H7 (cell line): ENCODE measurements around the gene PCNT. TPM values are rescaled to one million over a fixed set of nuclear protein-coding genes. Genes with fewer than 3 reads are reported as not detected.

Experiments
- DNase-seq: peaks from one replicate; pipeline ENCODE4 v3.0.0; 2012
- H3K27me3 ChIP-seq: 2 replicates; pipeline ENCODE4 v1.6.0; 2011; ENCODE audit warnings: mild to moderate bottlenecking, low read length; ENCODE audit not compliant: control insufficient read depth, insufficient read depth
- H3K36me3 ChIP-seq: replicated peaks from 2 replicates; pipeline ENCODE4 v1.5.1; 2011; ENCODE audit warnings: low read length; ENCODE audit not compliant: control insufficient read depth, insufficient read depth
- H3K4me3 ChIP-seq: 2 replicates; pipeline ENCODE4 v1.5.1; 2011; ENCODE audit warnings: low read depth, mild to moderate bottlenecking, control low read depth, low read length, moderate library complexity; ENCODE audit not compliant: insufficient read depth
- total RNA-seq: library from RNA; depleted of rRNA; stranded (reverse); fragments of >200 nt; shearing (Covaris generic); gene quantifications from 2 replicates; pipeline ENCODE4 v1.2.3, GENCODE V29; 2014

The PCNT gene
- total RNA-seq, 1 experiment from 2014 or later = 20.7 TPM

DNA sequence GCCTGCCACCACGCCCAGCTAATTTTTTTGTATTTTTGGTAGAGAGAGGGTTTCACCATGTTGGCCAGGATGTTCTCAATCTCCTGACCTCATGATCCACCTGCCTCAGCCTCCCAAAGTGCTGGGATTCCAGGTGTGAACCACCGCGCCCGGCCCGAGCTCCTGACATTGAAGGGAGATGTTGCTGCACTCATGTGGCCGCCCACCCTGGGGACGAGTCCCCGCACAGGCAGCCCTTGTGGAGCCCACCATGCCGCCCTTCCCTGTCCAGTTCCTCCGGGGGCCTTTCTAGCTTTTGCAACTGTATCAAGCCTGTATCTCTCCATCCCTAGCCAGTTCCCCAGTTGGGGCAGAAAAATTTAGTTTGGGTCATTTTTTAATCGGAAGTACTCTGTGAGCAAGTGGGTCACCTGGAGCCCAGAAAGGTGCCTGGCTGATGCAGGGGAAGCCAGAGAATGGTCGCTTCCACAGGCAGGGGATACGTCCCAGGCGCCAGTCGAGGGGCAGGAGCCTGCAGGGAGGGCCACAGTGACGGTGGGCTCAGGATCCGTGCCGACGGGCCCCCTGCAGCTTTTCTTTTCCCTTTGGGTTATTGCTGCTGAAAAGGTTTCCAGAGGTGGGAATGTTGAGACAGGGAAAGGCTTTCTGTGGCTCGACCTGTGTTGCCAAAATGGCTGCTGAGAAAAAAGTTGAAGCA, 20.4 kb downstream of the PCNT start:
- no peaks in the 10 kb centered on the region for H3K27me3 ChIP-seq
- H3K4me3 ChIP-seq = no peak overlapping the region
- peaks cover 13% of the 10 kb centered on the region for H3K36me3 ChIP-seq
- peak; percentile 43 for DNase-seq

DNA sequence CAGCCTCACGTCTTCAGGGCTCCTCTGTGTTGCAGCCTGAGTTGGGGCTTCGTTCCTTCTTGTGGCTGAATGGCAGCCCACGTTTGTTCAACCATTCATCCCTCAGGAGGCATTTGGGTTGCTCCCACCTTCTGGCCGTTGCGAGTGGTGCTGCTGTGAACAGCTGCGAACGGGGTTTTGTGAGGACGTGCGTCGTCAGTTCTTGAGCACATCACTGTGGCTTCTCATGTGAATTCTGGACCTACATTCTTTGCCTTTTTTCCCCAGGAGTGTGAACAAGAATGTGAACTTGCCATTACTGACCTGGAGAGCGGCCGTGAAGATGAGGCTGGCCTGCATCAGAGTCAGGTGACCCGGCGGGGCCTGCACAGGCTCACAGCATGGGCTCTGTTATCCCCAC, 21.9 kb downstream of the PCNT start:
- peak; percentile 36 for DNase-seq
- no peak overlapping the region for H3K4me3 ChIP-seq
- H3K27me3 ChIP-seq = no peaks in the 10 kb centered on the region
- peaks cover 11% of the 10 kb centered on the region for H3K36me3 ChIP-seq

DNA sequence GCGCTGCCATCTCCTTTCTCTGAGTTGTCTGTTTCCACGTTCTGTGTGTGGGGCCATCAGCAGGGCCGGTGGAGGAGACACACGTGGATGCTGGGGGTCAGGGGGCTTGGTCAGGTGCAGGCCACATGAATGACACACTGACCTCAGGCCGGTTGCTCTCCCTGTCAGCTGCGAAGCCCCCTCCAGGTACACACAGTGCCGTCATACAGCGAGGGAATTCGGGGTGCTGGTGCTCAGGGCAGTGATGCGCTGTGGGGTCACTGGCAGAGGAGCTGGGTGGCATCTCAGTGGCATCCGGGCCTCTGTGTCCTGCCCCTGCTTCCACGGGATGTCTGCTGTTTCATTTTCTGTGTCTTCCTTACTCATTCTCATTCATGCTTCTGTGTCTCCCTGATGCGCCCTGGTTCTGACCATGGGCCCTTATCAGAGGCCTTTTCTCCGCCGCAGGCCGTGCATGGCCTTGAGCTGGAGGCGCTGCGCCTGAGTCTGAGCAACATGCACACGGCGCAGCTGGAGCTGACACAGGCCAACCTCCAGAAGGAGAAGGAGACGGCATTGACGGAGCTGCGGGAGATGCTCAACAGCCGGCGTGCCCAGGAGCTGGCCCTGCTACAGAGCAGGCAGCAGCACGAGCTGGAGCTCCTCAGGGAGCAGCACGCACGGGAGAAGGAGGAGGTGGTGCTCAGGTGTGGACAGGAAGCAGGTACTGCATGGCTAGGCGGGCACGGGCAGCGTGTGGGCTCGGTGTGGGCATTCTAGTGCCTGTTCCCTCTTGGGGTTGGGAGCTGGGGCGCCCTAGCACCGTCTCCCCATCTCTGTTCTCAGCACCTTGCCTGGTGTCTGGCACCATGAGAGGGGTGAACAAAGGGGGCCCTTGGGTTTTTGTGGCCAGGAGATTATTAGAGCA, 22.6 kb downstream of the PCNT start:
- DNase-seq = peak; percentile 25
- Histone ChIP-seq H3K27me3 (no peaks in the 10 kb centered on the region), H3K36me3 (peaks cover 15% of the 10 kb centered on the region), H3K4me3 (no peak overlapping the region)

- no peak for DNase-seq
- no peaks in the 10 kb centered on the region for H3K27me3 ChIP-seq
- no peak overlapping the region for H3K4me3 ChIP-seq
- peaks cover 18% of the 10 kb centered on the region for H3K36me3 ChIP-seq
Measured at GRCh38 chr21:46347203-46347550, 23.2 kb downstream of the PCNT start.

- no peaks in the 10 kb centered on the region for H3K27me3 ChIP-seq
- no peak overlapping the region for H3K4me3 ChIP-seq
- peaks cover 19% of the 10 kb centered on the region for H3K36me3 ChIP-seq
- DNase-seq = peak; percentile 63
Measured at GRCh38 chr21:46347791-46348381, 23.9 kb downstream of the PCNT start.

DNA sequence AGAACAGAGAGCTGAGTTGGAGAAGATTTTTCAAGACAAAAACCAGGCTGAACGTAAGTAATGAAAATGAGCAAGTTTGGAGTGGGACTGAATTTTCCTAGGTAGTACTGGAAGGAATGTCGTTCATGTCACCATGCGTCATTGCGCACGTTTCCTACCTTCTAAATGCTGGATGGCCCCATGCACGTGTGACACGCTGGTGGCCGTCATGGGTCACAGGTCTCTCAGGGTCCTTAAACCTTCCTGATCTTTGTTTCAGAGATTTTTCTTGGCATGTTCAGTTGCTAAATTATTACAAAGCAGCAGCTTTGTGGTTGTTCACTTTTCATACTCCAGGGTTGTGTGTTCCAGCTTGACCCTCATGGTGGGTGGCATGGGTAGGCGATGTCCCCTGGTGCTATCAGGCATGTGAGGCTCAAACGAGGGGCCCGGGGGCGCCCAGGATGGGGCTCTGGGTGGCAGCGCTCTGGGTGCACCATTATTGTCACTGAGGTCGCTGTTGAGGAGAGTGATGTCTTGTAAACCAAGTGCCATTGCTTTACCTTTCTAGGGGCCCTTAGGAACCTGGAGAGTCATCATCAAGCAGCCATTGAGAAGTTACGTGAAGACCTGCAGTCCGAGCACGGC, 25.3 kb downstream of the PCNT start:
- DNase-seq = no peak
- Histone ChIP-seq H3K4me3 (no peak overlapping the region), H3K36me3 (peaks cover 23% of the 10 kb centered on the region), H3K27me3 (no peaks in the 10 kb centered on the region)

DNA sequence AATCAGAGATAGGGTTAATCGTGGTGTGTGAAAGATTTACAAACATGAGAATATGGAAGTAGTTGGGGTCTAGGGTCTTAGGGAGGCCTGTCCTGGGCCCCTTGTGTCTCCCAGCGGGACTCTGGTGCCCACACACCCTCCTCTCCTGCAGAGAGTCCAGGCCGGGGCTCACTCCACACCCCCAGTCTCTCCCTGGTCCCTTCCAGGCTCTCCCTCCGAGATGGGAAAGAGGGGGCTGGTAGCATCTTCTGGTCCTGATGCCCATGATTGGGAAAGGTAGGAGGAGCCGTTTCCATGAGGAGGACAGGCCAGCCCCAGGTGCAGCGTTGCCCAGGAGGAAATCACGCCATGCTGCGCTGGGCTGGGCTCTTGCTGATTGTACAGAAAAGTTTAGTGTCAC, 26.6 kb downstream of the PCNT start:
- DNase-seq = no peak
- Histone ChIP-seq H3K27me3 (no peaks in the 10 kb centered on the region), H3K4me3 (no peak overlapping the region), H3K36me3 (peaks cover 25% of the 10 kb centered on the region)

DNA sequence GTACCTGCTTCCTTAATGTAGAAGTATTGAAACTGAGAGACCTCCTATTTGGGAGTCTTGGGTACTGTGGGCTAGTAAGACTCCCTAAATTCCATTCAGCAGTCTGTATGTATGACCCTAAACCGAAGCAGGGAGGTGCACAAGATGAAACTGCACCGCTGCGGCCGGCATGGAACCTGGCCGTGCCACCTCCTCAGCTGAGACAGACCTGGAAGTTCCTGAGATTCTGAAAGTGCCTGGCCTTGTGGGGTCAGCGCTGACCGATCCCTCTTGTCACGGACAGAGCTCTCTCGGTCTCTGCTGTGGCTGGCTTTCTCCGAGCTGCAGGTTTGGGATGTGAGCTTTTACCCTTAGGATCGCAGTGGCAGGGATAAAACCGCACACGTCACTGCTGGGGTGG, 27.0 kb downstream of the PCNT start:
- DNase-seq = no peak
- H3K4me3 ChIP-seq = no peak overlapping the region
- H3K36me3 ChIP-seq = peaks cover 26% of the 10 kb centered on the region
- H3K27me3 ChIP-seq = no peaks in the 10 kb centered on the region

- H3K4me3 ChIP-seq = no peak overlapping the region
- H3K27me3 ChIP-seq = no peaks in the 10 kb centered on the region
- peak; percentile 31 for DNase-seq
- H3K36me3 ChIP-seq = peaks cover 25% of the 10 kb centered on the region
Measured at GRCh38 chr21:46351476-46352163, 27.7 kb downstream of the PCNT start.

DNA sequence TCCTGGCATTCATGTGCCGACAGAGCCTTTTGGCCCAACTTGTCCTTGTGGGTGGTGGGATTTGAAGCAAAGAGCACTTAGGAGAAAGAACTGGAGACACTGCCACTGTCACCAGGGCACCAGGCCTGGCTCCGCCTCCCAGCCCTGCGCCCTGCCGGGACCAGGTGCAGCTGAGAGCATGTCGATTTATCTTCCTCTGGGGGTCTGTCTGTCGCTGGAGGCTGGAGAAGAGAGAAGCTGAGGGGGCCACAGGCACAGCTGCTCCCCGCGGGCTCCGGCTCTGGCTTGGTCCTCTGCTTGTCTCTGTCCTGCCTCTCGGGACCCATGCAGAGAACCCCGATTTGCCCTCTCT, 28.2 kb downstream of the PCNT start:
- DNase-seq = peak; percentile 43
- H3K27me3 ChIP-seq = no peaks in the 10 kb centered on the region
- peaks cover 23% of the 10 kb centered on the region for H3K36me3 ChIP-seq
- no peak overlapping the region for H3K4me3 ChIP-seq

GRCh38 chr21:46352913-46353312, 29.0 kb downstream of the PCNT start:
- DNase-seq = no peak
- H3K36me3 ChIP-seq = peaks cover 21% of the 10 kb centered on the region
- H3K4me3 ChIP-seq = no peak overlapping the region
- H3K27me3 ChIP-seq = no peaks in the 10 kb centered on the region

DNA sequence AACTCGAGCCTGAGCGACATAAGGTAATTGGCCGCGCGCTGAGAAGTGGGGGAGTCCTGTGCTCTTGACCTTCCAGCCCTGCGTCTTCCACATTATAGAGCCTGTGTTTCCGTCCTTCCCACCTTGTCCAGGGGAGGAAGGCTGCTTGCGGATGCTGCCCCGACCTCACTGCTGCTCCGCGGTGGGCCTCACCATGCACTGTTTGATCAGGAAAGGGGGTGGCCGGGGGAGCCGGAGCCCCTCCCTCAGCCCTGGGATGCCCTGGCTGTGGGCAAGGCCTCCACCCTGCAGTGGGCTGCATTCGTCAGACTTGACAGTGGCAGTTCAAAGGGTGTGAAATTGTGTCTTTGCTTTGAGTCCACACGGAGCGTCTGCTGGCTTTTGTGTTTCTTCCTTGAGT, 30.1 kb downstream of the PCNT start:
- Histone ChIP-seq H3K27me3 (no peaks in the 10 kb centered on the region), H3K4me3 (no peak overlapping the region), H3K36me3 (peaks cover 22% of the 10 kb centered on the region)
- peak; percentile 28 for DNase-seq

DNA sequence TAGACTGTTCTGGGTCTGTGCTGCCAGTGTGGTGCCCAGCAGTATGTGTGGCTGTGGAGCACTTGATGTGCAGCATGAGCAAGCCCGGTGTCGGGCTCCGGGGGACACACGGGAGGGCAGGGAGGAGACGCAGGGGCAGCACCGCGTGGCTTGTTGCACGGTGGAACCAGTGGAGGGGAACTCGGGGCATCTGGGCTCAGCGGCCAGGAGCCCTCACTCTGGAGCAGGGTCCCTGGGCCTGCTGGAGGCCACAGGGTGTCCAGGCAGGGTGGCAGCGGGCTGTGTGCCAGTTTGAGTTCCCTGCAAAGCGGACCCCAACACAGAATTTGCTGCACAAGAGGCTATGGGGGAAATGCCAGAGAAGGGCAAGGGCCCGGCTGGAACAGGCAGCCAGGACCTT, 30.6 kb downstream of the PCNT start:
- Histone ChIP-seq H3K27me3 (no peaks in the 10 kb centered on the region), H3K4me3 (no peak overlapping the region), H3K36me3 (peaks cover 21% of the 10 kb centered on the region)
- DNase-seq = peak; percentile 40
